A673 (cell line): ENCODE data around the gene MLF2. TPM values are rescaled to one million over a fixed set of nuclear protein-coding genes. Genes with fewer than 3 reads are reported as not detected.

ENCODE experiments used
- total RNA-seq: library from RNA; stranded (reverse); gene quantifications from 2 replicates; pipeline ENCODE4 v1.2.3, GENCODE V29; 2021

The MLF2 gene
- total RNA-seq, 1 experiment from 2014 or later = 242 TPM

Other genes with a start within 250 kb of the MLF2 start
- gene GAPDH, start 218.6 kb downstream of the MLF2 start, total RNA-seq = 5,579 and 5,657 TPM in 2 replicates
- 16.0 and 16.9 TPM in 2 replicates for gene IFFO1, start 197.1 kb downstream of the MLF2 start, total RNA-seq
- 131 and 177 TPM in 2 replicates for gene NOP2, start 184.8 kb downstream of the MLF2 start, total RNA-seq
- gene CHD4, start 145.8 kb downstream of the MLF2 start, total RNA-seq = 281 and 296 TPM in 2 replicates
- 0.15 and 0.17 TPM in 2 replicates for gene LPAR5, start 117.2 kb downstream of the MLF2 start, total RNA-seq
- gene ACRBP, start 105.7 kb downstream of the MLF2 start, total RNA-seq = 3.0 and 3.6 TPM in 2 replicates
- gene ING4, start 90.0 kb downstream of the MLF2 start, total RNA-seq = 21.4 and 25.5 TPM in 2 replicates
- 88.8 and 92.5 TPM in 2 replicates for gene ZNF384, start 63.8 kb downstream of the MLF2 start, total RNA-seq
- gene PIANP, start 52.3 kb downstream of the MLF2 start, total RNA-seq = 0.80 and 1.7 TPM in 2 replicates
- 67.2 and 67.7 TPM in 2 replicates for gene COPS7A, start 29.1 kb downstream of the MLF2 start, total RNA-seq
- gene PTMS, start 13.2 kb upstream of the MLF2 start, total RNA-seq = 600 and 620 TPM in 2 replicates
- 4.1 and 5.5 TPM in 2 replicates for gene LAG3, start 19.4 kb upstream of the MLF2 start, total RNA-seq
- not detected in 2 replicates for gene CD4, start 36.4 kb upstream of the MLF2 start, total RNA-seq
- gene GPR162, start 68.7 kb upstream of the MLF2 start, total RNA-seq = 18.3 and 23.2 TPM in 2 replicates
- gene P3H3, start 75.3 kb upstream of the MLF2 start, total RNA-seq = 45.3 and 45.6 TPM in 2 replicates
- gene GNB3, start 87.8 kb upstream of the MLF2 start, total RNA-seq = 20.7 and 21.8 TPM in 2 replicates
- gene CDCA3, start 98.1 kb upstream of the MLF2 start, total RNA-seq = 98.0 and 107 TPM in 2 replicates
- 209 and 224 TPM in 2 replicates for gene USP5, start 99.0 kb upstream of the MLF2 start, total RNA-seq
- 1,240 and 1,277 TPM in 2 replicates for gene TPI1, start 114.4 kb upstream of the MLF2 start, total RNA-seq
- gene SPSB2, start 120.2 kb upstream of the MLF2 start, total RNA-seq = 8.1 and 10.8 TPM in 2 replicates
- 7.7 and 13.6 TPM in 2 replicates for gene LRRC23, start 151.7 kb upstream of the MLF2 start, total RNA-seq
- gene ENO2, start 161.4 kb upstream of the MLF2 start, total RNA-seq = 138 and 155 TPM in 2 replicates
- 139 and 144 TPM in 2 replicates for gene ATN1, start 174.8 kb upstream of the MLF2 start, total RNA-seq
- not detected in 2 replicates for gene RNU7-1, start 190.7 kb upstream of the MLF2 start, total RNA-seq
- gene C12orf57, start 190.9 kb upstream of the MLF2 start, total RNA-seq = 226 and 260 TPM in 2 replicates
- gene PTPN6, start 198.2 kb upstream of the MLF2 start, total RNA-seq = 2.3 and 3.3 TPM in 2 replicates
- 340 and 351 TPM in 2 replicates for gene PHB2, start 217.5 kb upstream of the MLF2 start, total RNA-seq
- gene EMG1, start 217.8 kb upstream of the MLF2 start, total RNA-seq = 83.0 and 92.3 TPM in 2 replicates